ENCODE data around the gene SLC10A1.

- no peak for TF ChIP-seq CTCF (conservative IDR thresholded peaks at IDR 0.05; ENCODE audit: low read length)
- no peak for TF ChIP-seq EZH2phosphoT487 (IDR thresholded peaks at IDR 0.05; ENCODE audit: borderline replicate concordance, low read depth, low read length)
Observed at GRCh38 chr14:69772082-69773017, 24.7 kb downstream of the SLC10A1 start.

All from OCI-LY7 (cell line).